Keratinocyte (primary cell): Measurements from ENCODE around the gene ZNF232.

Experiments
- CTCF ChIP-seq, 3 experiments: IDR thresholded peaks in 1 of 3; conservative IDR thresholded peaks in 1 of 3; optimal IDR thresholded peaks in 1 of 3; 2 replicates in 2 of 3; 3 replicates in 1 of 3; pipeline versions ENCODE3 to v1.5.1; 2011; ENCODE audit warnings: low read length in 3 of 3, mild to moderate bottlenecking in 3 of 3, moderate library complexity in 2 of 3, control low read depth in 1 of 3, inconsistent platforms in 1 of 3; ENCODE audit not compliant: insufficient read depth in 2 of 3; ENCODE audit errors: extremely low read depth in 1 of 3
- EZH2 ChIP-seq: IDR thresholded peaks from one replicate; pipeline ENCODE4 v1.6.1; 2012; ENCODE audit warnings: inconsistent platforms, mild to moderate bottlenecking, low read length, moderate library complexity

GRCh38 chr17:5092218-5093010, 19.3 kb downstream of the ZNF232 start:
- TF ChIP-seq EZH2, result no peak
- no peak for TF ChIP-seq CTCF (optimal IDR thresholded peaks at IDR 0.05 in 1 of 3, IDR thresholded peaks at IDR 0.05 in 1 of 3, conservative IDR thresholded peaks at IDR 0.05 in 1 of 3; ENCODE audit: extremely low read depth in 1 of 3, insufficient read depth in 2 of 3, low read length in 3 of 3)
